Stromal cell of bone marrow (primary cell): ENCODE measurements around the gene DAB2IP.
"Not testable (repeated sequence)": the region's sequence is repeated elsewhere in the genome, so short reads cannot be mapped to it uniquely, and the experiment has no call there.

ENCODE experiments used
- DNase-seq: peaks from one replicate; pipeline ENCODE4 v3.0.0-alpha.2; 2012; ENCODE audit warnings: low read depth

Gene DAB2IP

DNA sequence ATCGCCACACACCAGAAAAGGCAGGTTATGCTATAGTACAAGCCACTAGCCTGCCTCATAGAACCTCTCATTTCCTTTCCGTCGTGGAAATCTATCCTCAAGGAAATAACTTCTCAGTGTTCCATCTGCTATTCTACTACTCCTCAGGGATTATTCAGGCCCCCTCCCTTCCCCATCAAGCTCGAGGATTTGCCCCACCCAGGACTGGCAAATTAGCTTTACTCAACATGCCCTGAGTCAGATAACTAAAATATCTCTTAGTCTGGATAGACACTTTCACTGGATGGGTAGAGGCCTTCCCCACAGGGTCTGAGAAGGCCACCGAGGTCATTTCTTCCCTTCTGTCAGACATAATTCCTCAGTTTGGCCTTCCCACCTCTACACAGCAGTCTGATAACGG lies 142.9 kb downstream of the DAB2IP start:
- not testable (repeated sequence) for DNase-seq

GRCh38 chr9:121797081-121797480 lies 145.6 kb downstream of the DAB2IP start:
- DNase-seq, result no peak

DNA sequence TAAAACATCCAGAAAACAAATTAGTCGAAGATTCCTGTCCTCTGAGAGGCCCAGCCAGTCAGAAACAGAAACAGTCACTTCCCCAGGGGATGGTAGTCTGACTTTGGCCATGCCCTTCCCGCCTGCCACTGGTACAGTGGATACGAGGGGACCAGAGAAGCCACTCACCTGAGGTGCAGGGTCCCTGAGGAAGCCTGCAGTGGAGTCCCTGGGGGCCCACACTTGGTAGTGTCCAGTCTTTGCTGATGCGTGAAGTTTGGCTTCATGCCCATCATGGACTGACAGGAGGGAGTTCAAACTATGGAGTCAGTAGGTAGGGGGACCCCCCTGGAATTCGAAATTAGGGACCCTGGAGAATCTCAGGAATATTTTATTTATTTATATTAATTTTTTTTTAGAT lies 147.5 kb downstream of the DAB2IP start:
- no peak for DNase-seq

GRCh38 chr9:121800376-121800775 lies 148.9 kb downstream of the DAB2IP start:
- no peak for DNase-seq

DNA sequence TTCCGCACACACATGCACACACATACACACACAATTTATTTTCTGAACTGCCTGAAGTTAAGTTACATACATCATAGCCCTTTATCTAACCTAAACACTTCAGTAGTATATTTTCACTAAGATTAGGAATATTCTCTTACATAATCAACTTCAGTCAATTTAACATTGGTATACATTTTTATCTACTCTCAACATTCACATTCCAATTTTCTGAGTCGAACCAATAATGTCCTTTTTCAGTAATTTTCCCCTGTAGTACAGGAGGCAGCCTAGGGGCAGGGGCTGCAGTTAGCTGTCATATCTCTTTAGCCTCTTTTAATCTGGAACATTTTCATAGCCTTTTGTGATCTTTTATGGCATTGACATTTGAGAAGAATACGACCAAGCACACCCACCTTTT lies 150.1 kb downstream of the DAB2IP start:
- DNase-seq, result no peak

GRCh38 chr9:121802753-121803152 lies 151.3 kb downstream of the DAB2IP start:
- DNase-seq, result no peak

GRCh38 chr9:121807069-121807822 lies 155.8 kb downstream of the DAB2IP start:
- DNase-seq, result no peak

- no peak for DNase-seq
Measured at GRCh38 chr9:121807823-121808278, 156.4 kb downstream of the DAB2IP start.

- DNase-seq, result no peak
Measured at GRCh38 chr9:121808781-121809180, 157.3 kb downstream of the DAB2IP start.

- DNase-seq, result no peak
Measured at GRCh38 chr9:121809356-121810050, 158.1 kb downstream of the DAB2IP start.

DNA sequence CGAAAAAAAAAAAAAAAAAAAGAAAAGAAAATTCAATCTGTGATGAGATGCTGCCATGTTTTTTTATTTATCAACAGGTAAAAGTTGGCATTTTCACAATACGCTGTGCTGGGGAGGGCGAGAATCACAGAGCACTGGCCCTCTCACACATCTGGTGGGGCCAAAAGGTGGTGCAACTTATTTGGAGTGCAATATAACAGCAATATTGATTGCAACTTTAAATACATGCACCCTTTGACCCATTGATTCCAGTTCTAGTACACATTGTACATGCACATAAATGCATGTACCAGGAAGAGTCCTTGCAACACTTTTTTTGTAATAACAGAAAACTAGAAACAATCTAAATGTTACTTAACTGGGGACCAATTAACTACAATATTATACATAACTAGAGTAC lies 159.1 kb downstream of the DAB2IP start:
- no peak for DNase-seq

- DNase-seq, result no peak
Measured at GRCh38 chr9:121811140-121811539, 159.7 kb downstream of the DAB2IP start.

DNA sequence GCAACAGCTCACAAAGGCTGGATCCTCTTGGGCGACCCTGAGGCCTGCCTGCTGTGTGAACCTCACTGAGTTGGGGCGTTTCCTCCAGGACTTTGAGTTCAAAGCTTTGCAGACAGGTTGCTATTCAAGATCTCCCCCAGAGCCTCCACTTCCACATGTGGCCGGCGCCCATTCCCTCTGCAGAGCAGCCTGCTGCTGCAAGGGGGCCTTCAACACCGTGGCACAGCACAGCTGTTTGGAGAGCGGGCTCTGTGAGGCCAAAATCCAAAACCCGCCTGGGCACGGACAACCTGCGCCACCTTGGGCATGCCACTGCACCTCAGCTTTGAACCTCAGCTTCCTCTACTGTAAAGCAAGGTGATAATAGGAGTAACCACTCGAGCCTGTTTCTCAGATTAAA lies 160.3 kb downstream of the DAB2IP start:
- DNase-seq, result no peak

DNA sequence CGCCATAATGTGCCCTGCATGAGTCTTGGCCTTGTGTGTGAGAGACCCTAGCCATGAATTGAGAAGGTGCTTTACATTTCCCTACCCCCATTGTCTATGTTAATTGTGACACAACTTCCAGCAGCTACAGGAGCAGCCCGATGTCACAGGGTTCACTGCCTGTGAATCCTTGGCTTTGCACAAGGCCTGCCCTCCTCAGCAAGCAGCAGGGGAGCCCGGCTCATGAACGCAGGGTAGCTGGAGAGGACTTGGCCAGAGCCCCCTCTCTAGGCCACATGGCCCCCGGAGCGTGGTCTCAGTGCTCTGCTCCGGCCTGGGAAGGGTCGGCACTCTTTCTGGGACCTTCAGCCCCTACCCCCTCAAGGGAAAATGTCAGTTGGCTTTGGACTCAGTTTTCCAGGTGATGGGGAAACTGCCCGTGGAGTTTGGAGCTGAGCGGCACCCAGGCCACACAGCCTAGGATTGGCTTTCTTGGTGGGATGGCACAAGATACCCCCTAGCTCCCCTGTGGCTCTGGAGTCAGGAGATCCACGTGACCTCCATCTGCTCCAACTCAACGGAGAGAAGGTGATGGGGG lies 160.8 kb downstream of the DAB2IP start:
- DNase-seq, result no peak

GRCh38 chr9:121813519-121814210 lies 162.2 kb downstream of the DAB2IP start:
- no peak for DNase-seq

DNA sequence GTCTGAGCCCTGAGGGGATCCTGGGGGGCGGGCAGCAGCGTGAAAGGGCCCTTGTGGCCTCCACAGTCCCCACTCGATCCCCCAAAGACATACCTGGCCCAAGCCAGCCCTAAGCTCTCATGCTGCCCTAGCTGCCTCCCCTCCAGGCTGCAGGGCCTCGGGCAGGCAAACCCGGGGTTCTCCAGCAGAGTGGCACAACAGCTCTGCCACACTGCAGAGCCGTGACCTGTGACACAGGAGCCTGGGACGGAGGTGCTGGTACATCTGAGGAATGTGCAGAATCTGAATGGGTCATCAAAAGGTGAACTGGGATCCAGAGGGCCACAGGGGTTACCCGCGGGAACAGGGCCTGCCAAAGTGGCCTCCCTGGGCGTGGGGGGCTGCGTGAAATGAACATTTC lies 163.2 kb downstream of the DAB2IP start:
- DNase-seq, result no peak

DNA sequence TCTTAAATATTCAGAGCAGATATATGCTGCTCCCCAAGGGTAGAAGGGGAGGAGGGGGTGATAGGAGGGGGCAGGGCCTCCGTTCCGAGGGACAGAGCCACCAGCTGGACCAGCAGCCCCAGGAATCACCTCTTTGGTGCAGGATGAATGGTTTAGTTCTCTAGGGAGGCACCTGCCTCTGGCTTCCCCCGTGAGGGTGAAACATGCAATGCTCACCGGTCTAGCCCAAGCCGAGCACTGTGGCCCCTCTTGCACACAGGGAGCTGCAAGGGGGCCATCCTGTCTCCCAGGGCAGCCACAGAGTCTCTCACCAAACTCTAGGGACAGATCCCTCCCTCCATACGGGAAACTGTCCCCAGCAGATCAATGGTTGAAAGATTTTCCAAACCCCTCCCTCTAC lies 163.7 kb downstream of the DAB2IP start:
- DNase-seq, result no peak

DNA sequence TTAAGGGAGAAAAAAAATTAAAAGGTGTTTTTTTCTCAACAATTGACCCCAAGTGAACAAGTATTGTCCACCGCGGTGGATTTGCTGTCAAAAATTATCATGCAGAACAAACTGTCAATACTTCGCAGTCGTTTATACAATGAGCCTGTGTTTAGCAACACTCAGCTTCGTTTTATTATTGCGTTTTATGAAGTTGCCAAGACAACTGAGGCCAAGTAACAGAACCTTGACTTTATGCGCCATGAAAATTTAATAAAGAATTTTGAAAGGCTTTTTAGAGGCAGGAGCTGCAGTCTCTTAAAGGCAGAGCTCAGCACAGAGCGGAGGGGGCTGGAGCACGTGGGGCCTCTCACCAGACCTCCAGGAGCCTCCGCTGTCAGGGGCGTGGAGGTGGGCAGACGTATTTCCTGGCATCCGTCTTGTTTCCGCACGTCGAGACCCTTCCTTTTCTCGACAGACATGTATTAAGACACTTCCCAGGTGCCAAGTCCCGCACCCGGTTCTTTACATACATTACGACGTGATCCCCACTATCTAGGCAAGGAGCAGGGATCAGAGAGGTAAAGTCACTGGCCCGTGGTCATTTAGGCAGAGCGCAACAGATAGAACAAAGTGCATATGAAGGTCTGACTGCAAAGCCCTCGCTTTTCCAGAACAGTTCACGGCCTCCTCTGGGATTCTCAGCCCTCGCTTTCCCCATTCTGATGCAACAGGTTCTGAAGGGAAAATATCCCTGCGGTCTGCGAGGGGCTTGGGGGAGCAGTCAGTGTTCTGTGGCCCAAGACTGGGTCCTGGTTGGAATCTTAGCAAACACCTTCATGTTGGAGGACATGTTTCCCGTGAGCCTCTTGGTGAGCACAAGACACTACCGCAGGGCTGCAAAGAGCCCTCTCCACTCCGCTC lies 164.4 kb downstream of the DAB2IP start:
- DNase-seq, result no peak

DNA sequence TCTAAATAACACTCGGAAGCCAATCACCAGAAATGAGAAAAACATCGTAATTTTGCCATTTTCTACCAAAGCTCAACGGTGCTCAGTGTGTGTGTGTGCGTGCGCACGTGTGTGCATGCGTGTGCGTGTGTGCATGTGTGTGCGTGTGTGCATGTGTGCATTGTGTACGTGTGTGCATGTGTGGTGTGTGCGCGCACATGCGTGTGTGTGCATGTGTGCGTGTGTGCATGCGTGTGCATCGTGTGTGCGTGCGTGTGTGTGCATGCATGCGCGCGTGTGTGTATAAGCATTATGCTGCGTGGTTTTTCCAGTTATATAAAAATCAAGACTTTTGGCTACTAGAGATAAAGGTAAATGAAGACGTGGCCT lies 165.0 kb downstream of the DAB2IP start:
- no peak for DNase-seq

- DNase-seq, result no peak
Measured at GRCh38 chr9:121816845-121817450, 165.5 kb downstream of the DAB2IP start.

DNA sequence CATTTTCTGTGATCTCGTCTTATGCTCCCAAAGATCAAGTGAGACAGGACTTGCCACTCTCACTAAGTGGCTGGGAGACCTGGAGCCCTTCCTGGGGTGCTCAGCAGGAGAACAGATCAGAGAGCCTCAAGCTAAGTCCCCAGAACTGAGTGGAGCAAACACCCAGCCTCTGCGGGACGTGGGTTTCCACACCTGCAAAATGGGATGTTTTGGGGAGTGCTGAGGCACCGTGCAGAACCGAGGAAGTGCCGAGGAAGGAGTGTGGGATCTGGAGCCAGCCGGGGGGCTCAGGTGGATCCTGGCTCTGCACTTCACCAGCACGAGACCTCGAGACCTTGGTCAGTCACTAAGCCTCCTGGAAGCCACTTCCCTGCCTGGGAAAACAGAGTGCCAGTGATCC lies 166.0 kb downstream of the DAB2IP start:
- DNase-seq, result no peak
